Muscle of leg (tissue), 16 donors: ENCODE data around the gene LRFN4. TPM values are rescaled to one million over a fixed set of nuclear protein-coding genes. Genes with fewer than 3 reads are reported as not detected.

Experiments
- DNase-seq: peaks from one replicate; pipeline ENCODE4 v3.0.0; 2013
- H3K27ac ChIP-seq: one replicate; pipeline ENCODE4 v1.5.1; 2013; ENCODE audit warnings: mild to moderate bottlenecking, low read length, control low read depth
- H3K27me3 ChIP-seq: one replicate; pipeline ENCODE4 v1.6.1; 2013; ENCODE audit warnings: low read length; ENCODE audit not compliant: control insufficient read depth, insufficient read depth
- H3K36me3 ChIP-seq: one replicate; pipeline ENCODE4 v1.6.1; 2013; ENCODE audit warnings: low read length; ENCODE audit not compliant: control insufficient read depth, insufficient read depth
- H3K4me1 ChIP-seq: one replicate; pipeline ENCODE4 v1.6.1; 2013; ENCODE audit warnings: low read length; ENCODE audit not compliant: control insufficient read depth, insufficient read depth
- H3K4me3 ChIP-seq: one replicate; pipeline ENCODE4 v1.5.1; 2013; ENCODE audit warnings: low read length, control low read depth
- H3K9me3 ChIP-seq: replicated peaks from 2 replicates; pipeline ENCODE4 v1.6.1; 2013; ENCODE audit warnings: low read depth, low read length; ENCODE audit not compliant: control insufficient read depth
- WGBS: methylation state at CpG from one replicate; pipeline ENCODE4 v1.1.5; 2013; ENCODE audit warnings: missing lambda C conversion rate; ENCODE audit not compliant: insufficient coverage; 5-methylcytosine and 5-hydroxymethylcytosine counted together
- long read RNA-seq, 11 donors: transcript quantifications; one replicate each; lab custom pipeline, GENCODE V29; 2026
- polyA plus RNA-seq, 8 donors: library from polyadenylated mRNA; unstranded; fragments of 120-200 nt; gene quantifications; one replicate each; pipeline versions ENCODE4 v1.2.1 to v1.2.3, GENCODE V29; 2013; ENCODE audit warnings: inconsistent platforms in 1 of 8, low replicate concordance in 1 of 8; ENCODE audit not compliant: insufficient read length in 8 of 8, insufficient read depth in 1 of 8
- total RNA-seq: library from RNA; stranded (reverse); fragments of 120-200 nt; gene quantifications from one replicate; pipeline ENCODE4 v1.2.4, GENCODE V29; 2013

Gene LRFN4
- total RNA-seq (24.0 TPM), polyA plus RNA-seq (10 to 100 TPM; 26.3 to 35.7 (median 32.2) TPM)
- long read RNA-seq, donor 1, transcript LRFN4-201 (2 exons, 2,431 nt): major isoform, 8 of 8 reads
- long read RNA-seq, donor 1, partial matches to known transcripts: 0 of 8 reads
- long read RNA-seq, donor 1, other reads (novel, unspliced or antisense): 0 of 8 reads
- long read RNA-seq, donor 2, partial matches to known transcripts: 0 of 1 reads
- long read RNA-seq, donor 2, other reads (novel, unspliced or antisense): 0 of 1 reads
- long read RNA-seq, donor 3, transcript LRFN4-201 (2 exons, 2,431 nt): major isoform, 15 of 16 reads
- long read RNA-seq, donor 3, partial matches to known transcripts: 0 of 16 reads
- long read RNA-seq, donor 3, other reads (novel, unspliced or antisense): 0 of 16 reads
- long read RNA-seq, donor 4, transcript LRFN4-201 (2 exons, 2,431 nt): major isoform, 15 of 15 reads
- long read RNA-seq, donor 4, partial matches to known transcripts: 0 of 15 reads
- long read RNA-seq, donor 4, other reads (novel, unspliced or antisense): 0 of 15 reads
- long read RNA-seq, donor 5, transcript LRFN4-201 (2 exons, 2,431 nt): major isoform, 28 of 33 reads
- long read RNA-seq, donor 5, partial matches to known transcripts: 5 of 33 reads
- long read RNA-seq, donor 5, other reads (novel, unspliced or antisense): 0 of 33 reads
- long read RNA-seq, donor 6, transcript LRFN4-201 (2 exons, 2,431 nt): major isoform, 17 of 29 reads
- long read RNA-seq, donor 6, partial matches to known transcripts: 12 of 29 reads
- long read RNA-seq, donor 6, other reads (novel, unspliced or antisense): 0 of 29 reads
- long read RNA-seq, donor 7, transcript LRFN4-201 (2 exons, 2,431 nt): major isoform, 9 of 9 reads
- long read RNA-seq, donor 7, partial matches to known transcripts: 0 of 9 reads
- long read RNA-seq, donor 7, other reads (novel, unspliced or antisense): 0 of 9 reads
- long read RNA-seq, donor 8, transcript LRFN4-201 (2 exons, 2,431 nt): major isoform, 6 of 6 reads
- long read RNA-seq, donor 8, partial matches to known transcripts: 0 of 6 reads
- long read RNA-seq, donor 8, other reads (novel, unspliced or antisense): 0 of 6 reads
- long read RNA-seq, donor 9, transcript LRFN4-201 (2 exons, 2,431 nt): major isoform, 14 of 14 reads
- long read RNA-seq, donor 9, partial matches to known transcripts: 0 of 14 reads
- long read RNA-seq, donor 9, other reads (novel, unspliced or antisense): 0 of 14 reads
- long read RNA-seq, donor 10, transcript LRFN4-201 (2 exons, 2,431 nt): major isoform, 11 of 27 reads
- long read RNA-seq, donor 10, partial matches to known transcripts: 16 of 27 reads
- long read RNA-seq, donor 10, other reads (novel, unspliced or antisense): 0 of 27 reads
- long read RNA-seq, donor 11, transcript LRFN4-201 (2 exons, 2,431 nt): major isoform, 6 of 16 reads
- long read RNA-seq, donor 11, partial matches to known transcripts: 10 of 16 reads
- long read RNA-seq, donor 11, other reads (novel, unspliced or antisense): 0 of 16 reads

GRCh38 chr11:66856496-66857233 lies at the start of gene LRFN4:
TSS of gene LRFN4 (plus strand) at chr11:66857064. CDS start at chr11:66857745, 681 bp downstream.
- no peaks in the 10 kb centered on the region for H3K9me3 ChIP-seq
- DNase-seq: peak; percentile 45
- H3K4me1 ChIP-seq: peaks cover 22% of the 10 kb centered on the region
- H3K4me3 ChIP-seq: peak within 1 kb of the TSS; percentile 75
- H3K36me3 ChIP-seq: peaks cover 20% of the 10 kb centered on the region
- H3K27me3 ChIP-seq: no peaks in the 10 kb centered on the region
- WGBS: under 1% methylated on average over 100 of the region's 103 CpGs
- peak within 1 kb of the TSS; percentile 94 for H3K27ac ChIP-seq

DNA sequence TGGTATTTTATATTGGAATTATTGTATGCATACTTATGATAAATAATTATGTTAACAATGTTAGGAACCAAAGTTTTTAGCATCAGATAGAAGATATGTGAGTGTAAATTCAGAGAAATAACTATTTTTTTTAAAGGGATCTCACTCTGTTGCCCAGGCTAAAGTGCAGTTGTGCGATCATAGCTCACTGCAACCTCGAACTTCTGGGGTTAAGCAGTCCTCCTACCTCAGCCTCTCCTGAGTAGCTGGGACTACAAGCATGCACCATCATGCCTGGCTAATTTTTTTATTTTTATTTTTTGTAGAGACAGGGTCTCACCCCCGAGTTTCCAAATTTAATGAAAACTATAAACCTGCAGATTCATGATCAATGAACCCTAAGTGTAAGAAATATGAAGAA lies 47.3 kb upstream of the LRFN4 start:
- Histone ChIP-seq H3K27me3 (no peaks in the 10 kb centered on the region), H3K4me1 (no peaks in the 10 kb centered on the region), H3K4me3 (no peak overlapping the region), H3K27ac (no peak overlapping the region), H3K36me3 (peaks cover 3% of the 10 kb centered on the region), H3K9me3 (no peaks in the 10 kb centered on the region)
- DNase-seq: no peak
- 100% methylated on average over 1 of the region's 3 CpGs for WGBS

- H3K27ac ChIP-seq: no peak overlapping the region
- 83% methylated on average over 1 of the region's 1 CpG for WGBS
- peaks cover 3% of the 10 kb centered on the region for H3K36me3 ChIP-seq
- no peaks in the 10 kb centered on the region for H3K27me3 ChIP-seq
- H3K9me3 ChIP-seq: no peaks in the 10 kb centered on the region
- no peaks in the 10 kb centered on the region for H3K4me1 ChIP-seq
- DNase-seq: no peak
- no peak overlapping the region for H3K4me3 ChIP-seq
These were observed 46.2 kb upstream of the LRFN4 start for GRCh38 chr11:66810576-66811185.

DNA sequence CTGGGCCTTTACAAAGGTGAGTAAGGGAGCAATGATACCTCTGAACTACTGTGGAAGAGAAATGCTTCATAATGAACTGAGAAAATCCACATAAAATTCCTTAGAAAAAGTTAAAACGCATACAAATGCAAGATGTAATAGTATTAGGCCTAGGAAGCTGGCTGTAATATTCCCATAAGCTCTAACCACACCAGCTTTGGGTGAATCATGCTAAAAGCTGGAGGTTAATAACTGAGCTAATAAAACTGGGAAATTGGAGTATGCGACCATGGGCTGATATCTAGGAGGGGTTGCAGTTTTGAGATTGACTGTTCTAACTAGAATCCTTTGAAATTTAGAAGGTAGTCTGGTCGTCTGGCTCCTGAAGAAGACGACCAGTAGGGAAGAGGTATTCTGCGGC lies 42.2 kb upstream of the LRFN4 start:
- Histone ChIP-seq H3K9me3 (no peaks in the 10 kb centered on the region), H3K4me1 (no peaks in the 10 kb centered on the region), H3K27me3 (no peaks in the 10 kb centered on the region), H3K36me3 (no peaks in the 10 kb centered on the region), H3K4me3 (no peak overlapping the region), H3K27ac (no peak overlapping the region)
- 83% methylated on average over 4 of the region's 5 CpGs for WGBS
- DNase-seq: no peak

DNA sequence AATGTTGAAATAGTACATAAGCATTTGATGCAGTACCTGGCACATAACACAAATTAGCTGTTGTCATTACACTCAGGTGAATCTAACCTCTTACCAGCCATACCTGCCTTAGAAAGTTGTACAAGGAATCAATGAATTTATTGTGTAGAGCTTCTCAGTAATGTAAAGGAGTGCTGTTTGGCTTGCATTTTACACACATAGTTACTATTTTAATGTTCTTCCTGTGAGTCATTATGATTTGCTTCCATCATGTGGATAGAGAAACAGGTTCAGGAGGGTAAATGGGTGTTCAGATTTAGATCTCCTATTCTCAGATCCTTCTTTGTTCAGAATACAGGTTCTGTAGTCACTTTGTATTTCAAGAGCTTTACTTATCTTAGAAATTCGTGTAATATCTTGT lies 41.2 kb upstream of the LRFN4 start:
- H3K27me3 ChIP-seq: no peaks in the 10 kb centered on the region
- no peaks in the 10 kb centered on the region for H3K36me3 ChIP-seq
- no peak for DNase-seq
- no peaks in the 10 kb centered on the region for H3K9me3 ChIP-seq
- no peaks in the 10 kb centered on the region for H3K4me1 ChIP-seq
- H3K4me3 ChIP-seq: no peak overlapping the region
- WGBS: no CpG with 5 or more reads among the region's 1 CpG
- no peak overlapping the region for H3K27ac ChIP-seq

- H3K36me3 ChIP-seq: peaks cover 6% of the 10 kb centered on the region
- DNase-seq: no peak
- H3K9me3 ChIP-seq: no peaks in the 10 kb centered on the region
- no peaks in the 10 kb centered on the region for H3K4me1 ChIP-seq
- no peak overlapping the region for H3K4me3 ChIP-seq
- no peaks in the 10 kb centered on the region for H3K27me3 ChIP-seq
- WGBS: 50% methylated on average over 2 of the region's 3 CpGs
- H3K27ac ChIP-seq: no peak overlapping the region
These were observed 38.5 kb upstream of the LRFN4 start for GRCh38 chr11:66818231-66818955.

- no peaks in the 10 kb centered on the region for H3K27me3 ChIP-seq
- no CpG with 5 or more reads among the region's 3 CpGs for WGBS
- H3K9me3 ChIP-seq: no peaks in the 10 kb centered on the region
- no peak overlapping the region for H3K4me3 ChIP-seq
- no peaks in the 10 kb centered on the region for H3K4me1 ChIP-seq
- no peak for DNase-seq
- peaks cover 6% of the 10 kb centered on the region for H3K36me3 ChIP-seq
- H3K27ac ChIP-seq: no peak overlapping the region
These were observed 36.5 kb upstream of the LRFN4 start for GRCh38 chr11:66820381-66820780.

DNA sequence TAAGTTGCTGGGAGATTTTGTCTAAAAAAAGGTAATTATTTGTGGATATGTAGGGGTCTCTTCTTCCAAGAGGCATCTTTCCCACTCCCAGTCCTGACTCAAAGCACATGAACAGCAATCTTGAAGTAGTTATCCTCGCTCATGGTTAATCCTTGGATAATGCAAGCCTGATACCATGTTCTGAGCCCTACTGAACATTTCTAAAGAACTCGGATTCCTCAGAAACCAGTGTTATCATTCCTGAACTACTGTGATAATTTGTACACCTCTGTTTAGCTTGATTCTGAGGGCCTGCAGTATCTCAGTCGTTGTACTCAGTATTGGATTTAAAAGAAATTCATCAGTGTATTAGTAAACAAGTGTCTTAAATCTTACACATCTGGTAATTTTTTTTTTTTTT lies 36.0 kb upstream of the LRFN4 start:
- no peak overlapping the region for H3K4me3 ChIP-seq
- H3K27me3 ChIP-seq: no peaks in the 10 kb centered on the region
- no CpG with 5 or more reads among the region's 3 CpGs for WGBS
- no peaks in the 10 kb centered on the region for H3K9me3 ChIP-seq
- no peak overlapping the region for H3K27ac ChIP-seq
- no peak for DNase-seq
- H3K4me1 ChIP-seq: no peaks in the 10 kb centered on the region
- peaks cover 6% of the 10 kb centered on the region for H3K36me3 ChIP-seq
